Left kidney (tissue), 2 donors: ENCODE measurements around the gene LDLR. TPM values are rescaled to one million over a fixed set of nuclear protein-coding genes. Genes with fewer than 3 reads are reported as not detected.
"Not testable (repeated sequence)": the region's sequence is repeated elsewhere in the genome, so short reads cannot be mapped to it uniquely, and the experiment has no call there.

ENCODE experiments used
- DNase-seq: peaks from one replicate; pipeline ENCODE4 v3.0.0-alpha.2; 2013
- polyA plus RNA-seq: library from polyadenylated mRNA; unstranded; fragments of 120-200 nt; gene quantifications from one replicate; pipeline ENCODE4 v1.2.1, GENCODE V29; 2013; ENCODE audit not compliant: insufficient read length

The LDLR gene
- polyA plus RNA-seq, 1 donor, result 17.6 TPM

GRCh38 chr19:11172576-11172975 is 83.3 kb downstream of the LDLR start:
- no peak for DNase-seq

- DNase-seq, result no peak
Measured at GRCh38 chr19:11173516-11174155, 84.4 kb downstream of the LDLR start.

GRCh38 chr19:11174336-11174735 is 85.1 kb downstream of the LDLR start:
- DNase-seq, result no peak

GRCh38 chr19:11175920-11176319 is 86.7 kb downstream of the LDLR start:
- DNase-seq, result no peak

GRCh38 chr19:11176466-11177193 is 87.4 kb downstream of the LDLR start:
- no peak for DNase-seq

GRCh38 chr19:11177592-11177991 is 88.3 kb downstream of the LDLR start:
- no peak for DNase-seq

- DNase-seq, result not testable (repeated sequence)
Measured at GRCh38 chr19:11179145-11179465, 89.8 kb downstream of the LDLR start.

- no peak for DNase-seq
Measured at GRCh38 chr19:11179716-11180297, 90.5 kb downstream of the LDLR start.

- DNase-seq, result no peak
Measured at GRCh38 chr19:11180346-11180745, 91.1 kb downstream of the LDLR start.

- DNase-seq, result not testable (repeated sequence)
Measured at GRCh38 chr19:11180975-11181374, 91.7 kb downstream of the LDLR start.

- no peak for DNase-seq
Measured at GRCh38 chr19:11181488-11181887, 92.2 kb downstream of the LDLR start.

Other genes with a start within 250 kb of the LDLR start
- 1.4 TPM for gene C19orf38, start 241.0 kb upstream of the LDLR start, polyA plus RNA-seq
- 43.5 TPM for gene CARM1, start 217.9 kb upstream of the LDLR start, polyA plus RNA-seq
- 31.2 TPM for gene YIPF2, start 160.8 kb upstream of the LDLR start, polyA plus RNA-seq
- 31.1 TPM for gene TIMM29, start 160.7 kb upstream of the LDLR start, polyA plus RNA-seq
- 169 TPM for gene SMARCA4, start 128.4 kb upstream of the LDLR start, polyA plus RNA-seq
- 25.5 TPM for gene SPC24, start 66.3 kb downstream of the LDLR start, polyA plus RNA-seq
- gene KANK2, start 108.1 kb downstream of the LDLR start, polyA plus RNA-seq, result 117 TPM
- gene ANGPTL8, start 150.2 kb downstream of the LDLR start, polyA plus RNA-seq, result 0.62 TPM
- gene DOCK6, start 173.1 kb downstream of the LDLR start, polyA plus RNA-seq, result 49.3 TPM
- gene TSPAN16, start 206.7 kb downstream of the LDLR start, polyA plus RNA-seq, result not detected